Cardiac fibroblast (primary cell): ENCODE measurements around the gene PEX5L.

Experiments
- DNase-seq, 2 donors: peaks; one replicate each; pipeline versions ENCODE4 v3.0.0 to v3.0.0-alpha.2; 2010; ENCODE audit warnings: low read depth in 2 of 2
- H3K4me3 ChIP-seq, 2 donors: replicated peaks in 1 of 2; 1 replicate in 1 of 2; 2 replicates in 1 of 2; pipeline ENCODE4 v1.5.1; 2011; ENCODE audit warnings: low read depth in 2 of 2, low read length in 2 of 2, mild to moderate bottlenecking in 2 of 2, moderate library complexity in 1 of 2
- TF ChIP-seq, protein P1 (sequence below): IDR thresholded peaks from one replicate; pipeline ENCODE4 v1.5.1; 2011; ENCODE audit warnings: low read depth, mild to moderate bottlenecking, low read length, inconsistent platforms

The PEX5L gene, protein sequence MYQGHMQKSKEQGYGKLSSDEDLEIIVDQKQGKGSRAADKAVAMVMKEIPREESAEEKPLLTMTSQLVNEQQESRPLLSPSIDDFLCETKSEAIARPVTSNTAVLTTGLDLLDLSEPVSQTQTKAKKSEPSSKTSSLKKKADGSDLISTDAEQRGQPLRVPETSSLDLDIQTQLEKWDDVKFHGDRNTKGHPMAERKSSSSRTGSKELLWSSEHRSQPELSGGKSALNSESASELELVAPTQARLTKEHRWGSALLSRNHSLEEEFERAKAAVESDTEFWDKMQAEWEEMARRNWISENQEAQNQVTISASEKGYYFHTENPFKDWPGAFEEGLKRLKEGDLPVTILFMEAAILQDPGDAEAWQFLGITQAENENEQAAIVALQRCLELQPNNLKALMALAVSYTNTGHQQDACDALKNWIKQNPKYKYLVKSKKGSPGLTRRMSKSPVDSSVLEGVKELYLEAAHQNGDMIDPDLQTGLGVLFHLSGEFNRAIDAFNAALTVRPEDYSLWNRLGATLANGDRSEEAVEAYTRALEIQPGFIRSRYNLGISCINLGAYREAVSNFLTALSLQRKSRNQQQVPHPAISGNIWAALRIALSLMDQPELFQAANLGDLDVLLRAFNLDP

DNA sequence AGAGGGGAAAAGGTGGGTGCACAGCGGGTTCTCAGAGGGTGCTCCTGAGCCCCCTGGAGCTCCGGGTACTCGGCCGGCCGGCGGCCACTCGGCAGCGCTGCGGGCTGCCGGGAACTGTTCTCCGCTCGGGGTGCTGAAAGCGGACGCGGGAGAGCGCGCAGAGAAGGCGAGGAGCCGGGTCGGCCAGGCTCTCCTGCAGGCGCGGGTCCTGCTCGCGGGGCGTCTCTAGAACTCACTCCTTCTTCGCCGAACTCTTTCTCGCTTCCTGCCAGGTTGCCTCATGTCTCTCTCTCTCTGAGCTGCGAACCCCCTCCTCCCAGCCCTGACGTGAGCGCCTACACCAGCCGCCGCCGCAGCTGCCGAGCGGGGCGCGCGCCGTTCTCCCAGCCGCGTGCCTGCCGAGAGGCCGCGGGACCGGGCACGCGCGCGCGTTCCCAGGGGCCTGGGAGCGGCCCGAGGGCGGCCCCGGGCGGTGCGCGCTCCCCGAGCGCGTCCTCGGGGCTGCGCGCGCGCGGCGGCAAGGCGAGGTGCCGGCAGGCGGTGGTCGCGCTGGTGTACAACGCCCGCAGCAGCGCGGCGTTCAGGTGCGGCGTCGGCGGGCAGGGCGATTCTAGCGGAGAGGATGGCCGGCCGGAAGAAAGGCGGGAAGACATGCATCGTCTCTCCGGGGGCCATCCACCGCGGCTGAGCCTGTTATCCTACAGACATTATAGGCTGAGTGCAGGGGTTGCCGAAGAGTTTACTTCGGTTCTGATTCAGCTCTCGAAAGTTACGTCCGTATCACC is at the start of gene PEX5L:
Gene PEX5L, minus strand, starts transcription at position 267 of the 785 bp plus-strand sequence. CDS start 338 bp downstream, outside the sequence.
- peak; percentile 39 to 48 for DNase-seq
- TF ChIP-seq, protein P1, sequence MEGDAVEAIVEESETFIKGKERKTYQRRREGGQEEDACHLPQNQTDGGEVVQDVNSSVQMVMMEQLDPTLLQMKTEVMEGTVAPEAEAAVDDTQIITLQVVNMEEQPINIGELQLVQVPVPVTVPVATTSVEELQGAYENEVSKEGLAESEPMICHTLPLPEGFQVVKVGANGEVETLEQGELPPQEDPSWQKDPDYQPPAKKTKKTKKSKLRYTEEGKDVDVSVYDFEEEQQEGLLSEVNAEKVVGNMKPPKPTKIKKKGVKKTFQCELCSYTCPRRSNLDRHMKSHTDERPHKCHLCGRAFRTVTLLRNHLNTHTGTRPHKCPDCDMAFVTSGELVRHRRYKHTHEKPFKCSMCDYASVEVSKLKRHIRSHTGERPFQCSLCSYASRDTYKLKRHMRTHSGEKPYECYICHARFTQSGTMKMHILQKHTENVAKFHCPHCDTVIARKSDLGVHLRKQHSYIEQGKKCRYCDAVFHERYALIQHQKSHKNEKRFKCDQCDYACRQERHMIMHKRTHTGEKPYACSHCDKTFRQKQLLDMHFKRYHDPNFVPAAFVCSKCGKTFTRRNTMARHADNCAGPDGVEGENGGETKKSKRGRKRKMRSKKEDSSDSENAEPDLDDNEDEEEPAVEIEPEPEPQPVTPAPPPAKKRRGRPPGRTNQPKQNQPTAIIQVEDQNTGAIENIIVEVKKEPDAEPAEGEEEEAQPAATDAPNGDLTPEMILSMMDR, result no peak
- peak within 1 kb of the TSS in 1 of 2 donors; percentile 41 for H3K4me3 ChIP-seq

DNA sequence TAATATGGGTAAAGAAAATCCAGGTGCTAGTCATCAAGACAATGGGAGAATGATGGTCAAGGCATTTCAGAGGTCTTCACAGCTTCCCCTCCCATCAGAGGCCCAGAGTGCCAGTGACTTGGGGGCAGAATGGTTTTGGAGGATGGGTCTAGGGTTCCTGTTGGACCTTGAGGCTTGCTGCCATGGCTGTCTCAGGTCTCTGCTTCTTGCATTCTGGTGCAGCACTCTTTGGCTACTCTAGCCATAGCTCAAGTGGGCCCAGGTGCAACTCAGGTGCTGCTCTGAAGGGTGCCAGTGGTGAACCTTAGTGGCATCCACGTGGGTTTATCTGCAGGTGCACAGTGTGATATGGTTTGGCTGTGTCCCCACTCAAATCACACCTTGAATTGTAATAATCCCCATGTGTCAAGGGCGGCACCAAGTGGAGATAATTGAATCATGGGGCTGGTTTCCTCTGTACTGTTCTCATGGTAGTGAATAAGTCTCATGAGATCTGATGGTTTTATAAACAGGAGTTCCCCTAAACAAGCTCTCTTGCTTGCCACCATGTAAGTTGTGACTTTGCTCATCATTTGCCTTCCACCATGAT is 48.5 kb upstream of the PEX5L start:
- TF ChIP-seq, protein P1, result no peak
- no peak for DNase-seq
- no peak overlapping the region for H3K4me3 ChIP-seq

DNA sequence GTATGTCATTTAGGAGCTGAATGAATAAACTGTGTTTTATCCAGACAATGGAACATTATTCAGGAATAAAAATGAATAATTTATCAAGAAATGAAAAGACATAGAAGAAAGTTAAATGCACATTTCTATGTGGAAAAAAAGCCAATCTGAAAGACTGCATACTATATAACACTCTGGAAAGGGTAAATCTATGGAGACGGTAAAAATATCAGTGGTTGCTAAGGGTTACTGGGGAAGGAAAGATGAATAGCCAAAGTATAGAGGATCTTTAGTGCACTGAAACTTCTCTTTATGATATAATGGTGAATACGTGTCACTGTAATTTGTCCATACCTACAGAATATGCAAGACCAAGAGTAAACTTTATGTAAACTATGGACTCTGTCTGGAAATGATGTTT is 46.0 kb upstream of the PEX5L start:
- no peak for DNase-seq
- H3K4me3 ChIP-seq, result no peak overlapping the region
- TF ChIP-seq, protein P1, result no peak

DNA sequence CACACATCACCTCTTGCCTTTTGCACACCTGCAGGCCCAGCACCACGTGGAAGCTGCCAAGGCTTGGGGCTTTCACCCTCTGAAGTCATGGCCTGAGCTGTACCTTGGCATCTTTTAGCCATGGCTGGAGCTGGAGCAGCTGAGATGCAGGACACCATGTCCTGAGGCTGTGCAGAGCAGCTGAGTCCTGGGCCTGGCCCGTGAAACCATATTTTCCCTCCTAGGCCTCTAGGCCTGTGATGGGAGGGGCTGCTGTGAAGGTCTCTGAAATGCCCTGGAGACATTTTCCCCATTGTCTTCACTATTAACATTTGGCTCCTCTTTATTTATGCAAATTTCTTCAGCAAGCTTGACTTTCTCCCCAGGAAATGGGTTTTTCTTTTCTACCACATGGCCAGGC is 41.9 kb upstream of the PEX5L start:
- TF ChIP-seq, protein P1, result no peak
- H3K4me3 ChIP-seq, result no peak overlapping the region
- DNase-seq, result no peak

DNA sequence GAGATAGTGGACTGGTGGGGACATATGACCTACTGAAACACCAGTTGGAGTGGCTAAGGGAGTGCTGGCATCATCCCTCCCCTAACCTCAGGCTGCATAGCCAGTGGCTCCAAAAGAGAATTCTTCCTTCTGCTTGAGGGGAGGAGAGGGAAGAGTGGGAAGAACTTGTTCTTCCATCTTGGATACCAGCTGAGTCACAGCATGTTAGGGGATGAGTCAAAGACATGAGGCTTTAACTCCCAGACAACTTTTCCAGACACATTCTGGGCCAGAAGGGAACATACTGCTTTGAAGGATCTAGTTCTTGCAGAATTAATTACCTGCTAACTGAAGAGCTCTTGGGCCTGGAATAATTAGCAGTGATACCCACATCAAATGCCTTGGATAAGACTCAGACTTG is 36.8 kb upstream of the PEX5L start:
- no peak for DNase-seq
- no peak overlapping the region for H3K4me3 ChIP-seq
- TF ChIP-seq, protein P1, result no peak

DNA sequence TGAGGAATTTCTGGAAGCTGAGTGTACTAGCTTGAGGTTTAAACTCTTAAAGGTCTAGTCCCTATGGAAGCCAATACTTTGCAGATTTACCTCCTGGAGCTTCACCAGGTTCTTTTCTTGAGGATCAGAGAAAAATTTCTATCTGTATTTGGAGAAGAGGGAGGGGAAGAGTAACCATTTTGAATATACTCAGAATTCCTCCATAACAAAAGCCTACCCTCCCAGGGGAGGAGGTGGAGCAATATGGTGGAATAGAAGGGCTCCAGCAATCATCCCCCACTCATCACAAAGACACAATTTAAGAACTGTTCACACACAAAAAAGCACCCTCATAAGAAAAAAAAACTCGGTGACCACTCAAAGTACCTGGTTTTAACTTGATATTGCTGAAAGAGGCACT is 36.0 kb upstream of the PEX5L start:
- TF ChIP-seq, protein P1, result no peak
- no peak for DNase-seq
- no peak overlapping the region for H3K4me3 ChIP-seq
